Gastroesophageal sphincter (tissue), 3 donors: ENCODE data around the gene UBXN2A.

Source experiments
- EP300 ChIP-seq: sonication (generic); formaldehyde crosslinking; IDR thresholded peaks from one replicate; pipeline ENCODE4 v1.6.1; 2017; ENCODE audit warnings: antibody characterized with exemption, mild to moderate bottlenecking
- POLR2A ChIP-seq, 2 donors: fragments of 450-650 bp; IDR thresholded peaks; one replicate each; pipeline ENCODE4 v1.6.1; 2017; ENCODE audit warnings: antibody characterized with exemption in 2 of 2, mild to moderate bottlenecking in 2 of 2, moderate library complexity in 1 of 2
- POLR2AphosphoS5 ChIP-seq: sonication (generic); formaldehyde crosslinking; IDR thresholded peaks from one replicate; pipeline ENCODE4 v1.6.1; 2017; ENCODE audit warnings: antibody characterized with exemption
- TF ChIP-seq, protein P1 (sequence below), 4 experiments: fragments of 200-600 bp in 2 of 4; fragments of 450-650 bp in 2 of 4; sonication (generic) in 1 of 4; IDR thresholded peaks; one replicate each; pipeline ENCODE4 v1.5.1; 2017 to 2019; ENCODE audit warnings: antibody characterized with exemption in 4 of 4, mild to moderate bottlenecking in 2 of 4, moderate library complexity in 2 of 4

DNA sequence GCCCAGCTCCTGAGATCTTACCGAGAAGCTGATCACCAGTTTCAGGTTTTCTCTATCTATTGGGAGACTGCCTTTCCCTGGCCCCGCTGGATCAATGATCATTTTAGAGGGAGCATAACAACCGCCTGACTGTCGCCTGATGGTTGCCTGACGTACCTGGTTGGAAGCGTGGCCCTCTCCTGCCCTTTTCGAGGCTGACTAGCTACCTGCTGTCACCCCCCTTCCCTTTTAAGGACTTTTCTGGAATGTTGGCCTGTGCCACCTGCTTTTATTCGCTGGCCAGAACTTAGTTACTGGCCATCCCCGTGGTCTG lies 69.1 kb downstream of the UBXN2A start:
- TF ChIP-seq, protein P1, sequence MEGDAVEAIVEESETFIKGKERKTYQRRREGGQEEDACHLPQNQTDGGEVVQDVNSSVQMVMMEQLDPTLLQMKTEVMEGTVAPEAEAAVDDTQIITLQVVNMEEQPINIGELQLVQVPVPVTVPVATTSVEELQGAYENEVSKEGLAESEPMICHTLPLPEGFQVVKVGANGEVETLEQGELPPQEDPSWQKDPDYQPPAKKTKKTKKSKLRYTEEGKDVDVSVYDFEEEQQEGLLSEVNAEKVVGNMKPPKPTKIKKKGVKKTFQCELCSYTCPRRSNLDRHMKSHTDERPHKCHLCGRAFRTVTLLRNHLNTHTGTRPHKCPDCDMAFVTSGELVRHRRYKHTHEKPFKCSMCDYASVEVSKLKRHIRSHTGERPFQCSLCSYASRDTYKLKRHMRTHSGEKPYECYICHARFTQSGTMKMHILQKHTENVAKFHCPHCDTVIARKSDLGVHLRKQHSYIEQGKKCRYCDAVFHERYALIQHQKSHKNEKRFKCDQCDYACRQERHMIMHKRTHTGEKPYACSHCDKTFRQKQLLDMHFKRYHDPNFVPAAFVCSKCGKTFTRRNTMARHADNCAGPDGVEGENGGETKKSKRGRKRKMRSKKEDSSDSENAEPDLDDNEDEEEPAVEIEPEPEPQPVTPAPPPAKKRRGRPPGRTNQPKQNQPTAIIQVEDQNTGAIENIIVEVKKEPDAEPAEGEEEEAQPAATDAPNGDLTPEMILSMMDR (IDR thresholded peaks at IDR 0.05) = no peak
- TF ChIP-seq POLR2AphosphoS5 (no peak), POLR2A (IDR thresholded peaks at IDR 0.05) (no peak), EP300 (no peak)
